ENCODE data around the gene DIP2A. TPM values are rescaled to one million over a fixed set of nuclear protein-coding genes. Genes with fewer than 3 reads are reported as not detected.

Gene DIP2A
- total RNA-seq, 1 donor from 2014 or later, result 30.5 TPM

Other genes with a start within 250 kb of the DIP2A start
- 19.7 and 23.1 TPM in 2 replicates for gene LSS, start 230.1 kb upstream of the DIP2A start, total RNA-seq
- gene MCM3AP, start 173.3 kb upstream of the DIP2A start, total RNA-seq, result 129 and 138 TPM in 2 replicates
- 16.2 and 18.2 TPM in 2 replicates for gene YBEY, start 172.5 kb upstream of the DIP2A start, total RNA-seq
- gene C21orf58, start 135.0 kb upstream of the DIP2A start, total RNA-seq, result 28.4 and 33.4 TPM in 2 replicates
- 52.0 and 61.2 TPM in 2 replicates for gene PCNT, start 134.7 kb upstream of the DIP2A start, total RNA-seq
- gene S100B, start 146.2 kb downstream of the DIP2A start, total RNA-seq, result not detected in 2 replicates
- gene PRMT2, start 176.8 kb downstream of the DIP2A start, total RNA-seq, result 56.7 and 59.4 TPM in 2 replicates

Data from activated CD4-positive, alpha-beta T cell treated with anti-CD3 and anti-CD28 coated beads, Interleukin-2, amount 10 ng/mL, durations not matched to agents 24 days and 14 days (primary cell).